DOHH2 (cell line): ENCODE measurements around the gene HVCN1.

Source experiments
- EZH2phosphoT487 ChIP-seq: fragments of 200-600 bp; sonication (generic); IDR thresholded peaks from 2 replicates; pipeline ENCODE4 v1.6.1; 2017; ENCODE audit warnings: borderline replicate concordance, mild to moderate bottlenecking, antibody characterized with exemption, low read length, moderate library complexity, mixed read lengths
- TF ChIP-seq, protein P1 (sequence below): fragments of 200-600 bp; sonication (generic); IDR thresholded peaks from one replicate; pipeline ENCODE4 v1.5.1; 2014; ENCODE audit warnings: antibody characterized with exemption, mild to moderate bottlenecking, low read depth, low read length; ENCODE audit not compliant: poor library complexity, severe bottlenecking

DNA sequence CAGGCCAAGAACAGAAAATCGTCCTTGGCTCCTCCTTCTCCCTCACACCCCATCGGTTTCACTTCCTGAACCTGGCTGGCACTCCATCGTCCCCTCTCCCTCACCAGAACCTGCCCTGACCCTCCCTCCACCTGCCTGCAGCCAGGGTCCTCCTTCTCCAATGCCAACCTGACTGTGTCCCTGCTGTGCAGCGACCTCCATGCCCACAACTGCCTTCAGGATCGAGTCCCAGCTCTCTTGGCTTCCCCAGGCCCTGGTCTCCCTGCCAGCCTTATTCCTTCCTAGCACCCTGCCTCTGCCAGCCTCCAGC is 19.8 kb downstream of the HVCN1 start:
- TF ChIP-seq, protein P1, sequence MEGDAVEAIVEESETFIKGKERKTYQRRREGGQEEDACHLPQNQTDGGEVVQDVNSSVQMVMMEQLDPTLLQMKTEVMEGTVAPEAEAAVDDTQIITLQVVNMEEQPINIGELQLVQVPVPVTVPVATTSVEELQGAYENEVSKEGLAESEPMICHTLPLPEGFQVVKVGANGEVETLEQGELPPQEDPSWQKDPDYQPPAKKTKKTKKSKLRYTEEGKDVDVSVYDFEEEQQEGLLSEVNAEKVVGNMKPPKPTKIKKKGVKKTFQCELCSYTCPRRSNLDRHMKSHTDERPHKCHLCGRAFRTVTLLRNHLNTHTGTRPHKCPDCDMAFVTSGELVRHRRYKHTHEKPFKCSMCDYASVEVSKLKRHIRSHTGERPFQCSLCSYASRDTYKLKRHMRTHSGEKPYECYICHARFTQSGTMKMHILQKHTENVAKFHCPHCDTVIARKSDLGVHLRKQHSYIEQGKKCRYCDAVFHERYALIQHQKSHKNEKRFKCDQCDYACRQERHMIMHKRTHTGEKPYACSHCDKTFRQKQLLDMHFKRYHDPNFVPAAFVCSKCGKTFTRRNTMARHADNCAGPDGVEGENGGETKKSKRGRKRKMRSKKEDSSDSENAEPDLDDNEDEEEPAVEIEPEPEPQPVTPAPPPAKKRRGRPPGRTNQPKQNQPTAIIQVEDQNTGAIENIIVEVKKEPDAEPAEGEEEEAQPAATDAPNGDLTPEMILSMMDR = no peak
- TF ChIP-seq EZH2phosphoT487 = no peak
